Pulmonary artery endothelial cell (primary cell): ENCODE measurements around the gene ARHGAP40. TPM values are rescaled to one million over a fixed set of nuclear protein-coding genes. Genes with fewer than 3 reads are reported as not detected.

Experiments used
- DNase-seq: peaks from one replicate; pipeline ENCODE4 v3.0.0-alpha.2; 2011; ENCODE audit warnings: low read depth, low spot score
- total RNA-seq: library from RNA; depleted of rRNA; stranded (reverse); fragments of >200 nt; gene quantifications from 2 replicates; pipeline ENCODE4 v1.2.3, GENCODE V29; 2014

Gene ARHGAP40
- total RNA-seq, 1 donor from 2014 or later = not detected

DNA sequence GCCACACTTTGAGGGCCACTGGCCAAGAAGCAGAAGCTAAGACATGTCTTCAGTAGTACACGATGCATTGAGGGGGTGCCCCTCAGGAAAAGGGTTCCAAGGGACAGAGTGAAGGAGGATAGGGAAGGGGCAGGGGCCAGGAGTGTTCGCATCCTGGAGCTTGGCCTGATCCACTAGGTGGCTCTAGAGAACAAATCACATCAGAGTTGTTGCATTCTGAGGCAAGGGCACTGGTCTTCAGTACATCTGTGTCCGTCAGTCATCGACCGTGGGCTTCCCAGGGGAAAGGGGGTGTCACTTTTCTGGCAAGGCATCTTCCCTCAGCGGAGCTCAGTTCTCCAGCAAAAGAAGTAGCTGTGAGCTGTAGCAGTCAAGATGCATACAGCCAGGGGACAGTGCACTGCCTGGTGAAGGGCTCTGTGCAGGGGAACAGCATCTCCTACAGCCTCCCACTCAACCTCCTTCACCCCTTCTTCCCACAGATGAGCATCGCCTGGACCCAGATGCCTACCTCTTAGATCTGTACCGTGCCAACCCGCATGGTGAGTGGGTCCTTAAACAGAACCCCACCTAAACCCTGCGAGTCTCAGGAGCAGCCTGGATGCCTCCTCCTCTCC is 47.8 kb downstream of the ARHGAP40 start:
- DNase-seq = peak; percentile 13

DNA sequence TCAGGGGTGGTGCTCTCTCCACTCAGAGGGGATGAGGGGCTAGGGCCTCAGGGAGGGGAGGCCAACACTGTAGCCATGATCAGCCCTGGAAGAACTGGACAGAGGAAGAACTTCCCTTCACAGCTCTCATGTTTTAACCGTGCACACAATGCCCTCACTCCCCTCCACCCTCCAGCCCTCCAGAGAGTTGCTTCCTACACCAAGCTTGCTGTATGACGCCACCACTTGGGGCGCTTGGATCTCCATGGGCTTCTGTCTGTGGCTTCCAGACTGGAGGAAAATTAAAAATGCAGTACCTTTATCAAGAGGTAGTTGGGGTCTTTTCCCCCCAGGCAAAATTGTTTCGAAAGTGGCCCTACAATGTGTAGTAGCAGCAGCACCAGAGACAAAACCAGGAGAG is 48.4 kb downstream of the ARHGAP40 start:
- no peak for DNase-seq

DNA sequence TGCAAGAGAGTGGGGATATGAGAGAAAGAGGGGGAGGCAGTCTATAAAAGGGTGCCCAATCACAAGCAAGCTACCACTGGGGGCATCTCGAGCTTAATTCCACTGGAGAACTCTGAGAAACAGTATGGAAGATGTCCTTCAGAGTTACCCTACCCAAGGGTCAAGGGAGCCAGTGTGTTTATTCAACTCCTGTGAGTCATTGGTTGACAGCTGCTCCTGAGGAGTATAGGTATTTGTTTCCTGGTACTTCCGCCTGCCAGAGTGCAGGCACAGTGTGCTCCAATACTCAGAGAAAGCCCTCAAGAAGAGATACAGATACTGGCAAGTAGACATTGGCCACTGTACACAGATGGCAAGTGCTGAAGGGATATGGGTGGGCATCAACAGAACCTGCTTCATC is 49.5 kb downstream of the ARHGAP40 start:
- no peak for DNase-seq

DNA sequence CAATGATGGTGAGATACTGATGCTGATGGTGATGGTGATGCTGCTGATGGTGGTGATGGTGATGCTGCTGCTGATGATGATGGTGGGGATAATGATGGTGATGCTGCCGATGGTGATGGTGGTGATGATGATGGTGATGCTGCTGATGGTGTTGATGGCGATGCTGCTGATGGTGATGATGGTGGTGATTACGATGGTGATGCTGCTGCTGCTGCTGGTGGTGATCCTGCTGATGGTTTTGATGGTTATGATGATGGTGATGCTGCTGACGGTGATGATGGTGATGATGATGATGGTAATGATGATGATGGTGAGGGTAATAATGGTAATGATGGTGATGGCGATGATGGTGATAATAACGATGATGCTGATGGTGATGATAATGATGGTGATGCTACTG is 50.0 kb downstream of the ARHGAP40 start:
- DNase-seq = no peak

- no peak for DNase-seq
Measured at GRCh38 chr20:38652995-38653394, 51.4 kb downstream of the ARHGAP40 start.

- no peak for DNase-seq
Measured at GRCh38 chr20:38657390-38657789, 55.8 kb downstream of the ARHGAP40 start.

- no peak for DNase-seq
Measured at GRCh38 chr20:38658879-38659596, 57.4 kb downstream of the ARHGAP40 start.

DNA sequence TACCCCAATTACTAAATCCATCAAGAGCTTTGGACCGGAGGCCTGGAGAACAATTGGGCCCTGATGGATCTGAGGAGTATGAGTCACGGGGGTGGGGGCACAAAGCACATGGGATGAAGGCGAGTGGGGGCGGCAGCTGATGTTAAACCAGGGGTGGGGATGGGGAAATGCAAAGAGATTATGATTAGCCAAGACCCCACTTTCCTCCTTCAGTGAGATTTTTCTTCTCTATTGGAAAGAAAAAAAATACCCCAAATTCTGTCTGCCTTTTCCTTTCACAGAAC is 57.9 kb downstream of the ARHGAP40 start:
- no peak for DNase-seq

DNA sequence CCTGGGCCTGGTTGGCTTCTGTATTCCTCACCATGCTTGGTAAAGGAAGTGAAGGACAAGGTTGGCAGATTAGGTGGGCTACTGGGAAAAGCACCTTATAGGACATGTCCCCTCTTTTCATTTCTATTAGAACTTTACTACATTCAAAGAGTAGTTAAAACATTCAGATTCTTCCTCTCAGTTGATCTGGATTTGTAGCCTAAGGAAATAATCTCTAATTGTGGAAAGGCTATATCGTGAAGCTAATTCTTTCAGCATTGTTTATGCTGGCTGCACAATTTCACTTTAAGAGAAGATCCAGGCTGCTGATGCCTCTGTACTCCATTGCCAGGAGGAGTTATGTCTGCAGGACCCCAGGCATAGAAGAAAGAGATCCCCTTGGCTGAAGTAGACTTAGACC is 58.8 kb downstream of the ARHGAP40 start:
- no peak for DNase-seq

DNA sequence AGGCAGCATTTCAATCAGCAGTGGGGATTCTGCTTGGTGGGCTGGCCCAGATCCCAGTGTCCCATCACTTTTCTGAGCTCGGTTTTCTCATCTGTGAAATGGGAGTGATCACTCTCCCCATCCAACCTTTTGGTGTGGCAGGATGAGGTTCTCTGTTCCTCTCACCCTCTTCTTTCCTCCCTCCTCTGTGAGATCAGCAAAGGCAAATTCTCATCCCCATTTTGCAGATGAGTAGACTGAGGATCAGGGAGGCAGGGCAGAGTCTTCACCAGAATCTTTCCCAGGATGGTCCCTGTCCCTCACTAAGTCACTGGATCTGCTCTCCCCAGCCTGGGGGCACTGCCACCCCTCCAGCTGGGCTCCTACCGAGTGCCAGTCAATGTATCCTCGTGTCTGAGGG is 62.1 kb downstream of the ARHGAP40 start:
- no peak for DNase-seq

- no peak for DNase-seq
Measured at GRCh38 chr20:38664284-38664683, 62.7 kb downstream of the ARHGAP40 start.

- no peak for DNase-seq
Measured at GRCh38 chr20:38665094-38665493, 63.5 kb downstream of the ARHGAP40 start.

DNA sequence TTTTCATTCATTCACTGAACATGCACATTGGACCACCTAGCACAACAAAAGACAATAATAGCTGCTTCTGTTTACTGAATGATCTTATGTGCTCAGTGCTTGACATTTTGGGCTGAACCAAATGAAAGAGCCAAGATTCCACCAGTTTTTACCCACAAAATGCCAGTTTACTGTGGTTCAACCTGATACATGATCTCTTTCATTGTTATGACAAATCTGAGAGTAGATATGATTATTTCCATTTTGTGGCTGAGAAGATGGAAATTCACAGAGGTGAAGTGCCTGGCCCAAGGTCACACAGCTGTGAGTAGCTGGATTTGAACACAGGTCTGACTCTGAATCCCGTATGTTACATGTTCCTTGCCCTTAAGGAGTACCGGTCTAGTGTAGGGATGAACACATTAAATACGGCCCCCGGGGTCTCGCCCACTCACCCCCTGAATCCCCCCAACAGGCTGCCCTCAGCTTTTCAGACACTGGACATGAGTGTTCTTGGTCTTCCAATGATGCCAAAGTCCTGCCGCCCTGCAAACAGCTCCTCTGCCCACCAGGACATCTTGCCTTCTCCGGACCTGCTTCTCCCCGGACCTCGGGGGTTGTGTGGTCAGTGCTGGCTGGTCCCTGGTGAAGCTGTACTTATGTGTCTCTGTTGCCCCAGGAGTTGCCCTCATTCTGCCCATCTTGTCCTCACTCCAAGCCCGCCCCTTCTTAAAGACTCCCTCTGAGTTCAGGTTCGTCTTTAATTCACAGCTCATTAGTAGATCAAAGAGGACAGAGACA is 64.1 kb downstream of the ARHGAP40 start:
- DNase-seq = no peak

GRCh38 chr20:38667417-38667956 is 65.9 kb downstream of the ARHGAP40 start:
- no peak for DNase-seq

DNA sequence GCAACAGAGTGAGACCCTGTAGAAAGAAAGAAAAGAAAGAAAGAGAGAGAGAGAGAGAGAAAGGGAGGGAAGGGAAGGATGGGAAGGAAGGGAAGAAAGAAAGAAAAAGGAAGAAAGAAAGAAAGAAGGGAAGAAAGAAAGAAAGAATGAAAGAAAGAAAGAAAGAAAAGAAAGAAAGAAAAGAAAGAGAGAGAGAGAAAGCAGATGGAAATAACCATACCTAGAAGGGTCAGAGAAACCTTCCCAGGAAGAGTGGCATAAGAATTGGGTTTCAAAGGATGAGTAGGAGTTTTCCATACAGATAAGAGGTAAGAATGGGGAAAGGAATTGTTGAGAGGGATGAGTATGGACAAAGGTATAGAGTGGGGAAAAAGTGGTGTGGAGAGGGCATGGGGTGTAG is 68.1 kb downstream of the ARHGAP40 start:
- no peak for DNase-seq

- DNase-seq = no peak
Measured at GRCh38 chr20:38670786-38671185, 69.2 kb downstream of the ARHGAP40 start.

GRCh38 chr20:38671186-38671585 is 69.6 kb downstream of the ARHGAP40 start:
- DNase-seq = no peak

DNA sequence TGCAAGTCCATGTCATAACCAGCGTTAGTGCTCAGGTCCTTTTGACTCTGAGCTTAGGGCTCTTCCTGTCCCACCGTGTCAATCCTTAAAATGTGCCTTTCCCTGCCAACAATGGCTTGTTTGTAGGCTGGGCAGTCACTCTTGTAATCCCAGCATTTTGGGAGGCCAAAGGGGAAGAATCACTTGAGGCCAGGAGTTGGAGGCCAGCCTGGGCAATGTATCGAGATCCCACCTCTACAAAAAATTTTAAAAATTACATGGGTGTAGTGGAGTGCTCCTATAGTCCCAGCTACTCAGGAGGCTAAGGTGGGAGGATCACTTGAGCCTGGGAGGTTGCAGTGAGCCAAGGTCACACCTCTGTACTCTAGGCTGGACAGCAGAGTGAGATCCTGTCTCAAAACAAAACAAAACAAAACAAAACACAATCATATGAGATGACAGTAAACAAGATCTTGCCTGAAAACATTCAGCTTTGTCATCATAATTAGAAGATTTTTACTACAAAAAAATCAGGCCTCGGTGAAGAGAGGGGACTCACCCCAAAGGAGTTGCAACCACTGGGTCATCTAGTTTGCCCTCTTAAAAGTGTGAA is 70.2 kb downstream of the ARHGAP40 start:
- DNase-seq = no peak

GRCh38 chr20:38672504-38672903 is 70.9 kb downstream of the ARHGAP40 start:
- no peak for DNase-seq

DNA sequence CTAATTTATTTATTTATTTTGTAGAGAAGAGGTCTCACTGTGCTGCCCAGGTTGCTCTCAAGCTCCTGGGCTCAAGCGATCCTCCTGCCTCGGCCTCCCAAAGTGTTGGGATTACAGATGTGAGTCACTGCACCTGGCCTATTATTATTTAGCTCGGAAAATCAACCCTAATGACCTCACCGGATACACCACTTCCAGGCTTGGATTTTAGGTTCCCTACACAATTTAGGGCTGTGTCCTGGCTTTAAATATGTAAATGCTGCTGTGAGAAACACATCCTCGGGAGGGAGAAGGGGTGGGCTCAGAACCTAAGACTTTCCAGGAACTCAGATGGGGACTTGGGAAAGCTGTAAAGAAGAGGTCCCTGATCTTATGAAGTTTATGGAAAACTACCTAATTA is 71.7 kb downstream of the ARHGAP40 start:
- no peak for DNase-seq

DNA sequence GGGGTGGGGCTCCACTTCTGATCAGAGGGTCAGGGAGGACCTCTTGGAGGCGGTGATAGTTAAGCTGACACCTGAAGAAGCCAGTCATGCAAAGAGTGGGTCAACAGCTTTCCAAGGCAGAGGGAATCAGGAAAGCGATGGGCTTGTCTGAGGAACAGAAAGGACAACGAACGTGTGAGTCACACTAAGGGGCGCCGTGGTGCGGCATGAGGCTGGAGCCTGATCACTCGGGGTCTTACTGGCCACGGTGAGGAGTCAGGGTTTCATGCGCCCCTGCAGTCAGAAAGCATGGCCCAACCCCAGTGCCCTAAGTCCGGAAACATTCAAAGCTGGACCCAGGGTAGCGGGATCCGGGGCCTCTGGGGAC is 72.1 kb downstream of the ARHGAP40 start:
- no peak for DNase-seq

GRCh38 chr20:38674092-38674764 is 72.6 kb downstream of the ARHGAP40 start:
- no peak for DNase-seq
